GM23338 (cell line): Measurements from ENCODE around the gene APOBEC3B. TPM values are rescaled to one million over a fixed set of nuclear protein-coding genes. Genes with fewer than 3 reads are reported as not detected.

Source experiments
- ATAC-seq: fragments of 200-7000 bp; cut with Tn5 transposase; 3 replicates; pipeline ENCODE4 v1.9.1; 2020
- DNase-seq: peaks from one replicate; pipeline ENCODE4 v3.0.0-alpha.2; 2015; ENCODE audit warnings: low spot score
- H2AFZ ChIP-seq: fragments of 200-600 bp; sonication (generic); 2 replicates; pipeline ENCODE4 v1.8.0; 2016; ENCODE audit warnings: antibody characterized with exemption, mild to moderate bottlenecking, moderate library complexity
- H3F3A ChIP-seq: fragments of 200-600 bp; sonication (generic); replicated peaks from 2 replicates; pipeline ENCODE4 v1.8.0; 2017; ENCODE audit warnings: antibody characterized with exemption, mixed run types, low read depth
- H3K27ac ChIP-seq: fragments of 200-600 bp; sonication (generic); 2 replicates; pipeline ENCODE4 v1.6.1; 2016; ENCODE audit warnings: low read depth
- H3K27me3 ChIP-seq: fragments of 200-600 bp; sonication (generic); 2 replicates; pipeline ENCODE4 v1.8.0; 2016; ENCODE audit warnings: mild to moderate bottlenecking, mixed run types, moderate library complexity; ENCODE audit not compliant: insufficient read depth
- H3K36me3 ChIP-seq: fragments of 200-600 bp; sonication (generic); 2 replicates; pipeline ENCODE4 v1.8.0; 2016; ENCODE audit warnings: mild to moderate bottlenecking; ENCODE audit not compliant: insufficient read depth
- H3K4me1 ChIP-seq: fragments of 200-600 bp; sonication (generic); 2 replicates; pipeline ENCODE4 v1.8.0; 2016; ENCODE audit warnings: mild to moderate bottlenecking, moderate library complexity; ENCODE audit not compliant: insufficient read depth
- H3K4me2 ChIP-seq: fragments of 200-600 bp; sonication (generic); 2 replicates; pipeline ENCODE4 v1.7.1; 2017; ENCODE audit warnings: mixed run types
- H3K4me3 ChIP-seq: fragments of 200-600 bp; sonication (generic); 2 replicates; pipeline ENCODE4 v1.6.1; 2016; ENCODE audit warnings: mixed run types
- H3K79me2 ChIP-seq: fragments of 200-600 bp; sonication (generic); replicated peaks from 2 replicates; pipeline ENCODE4 v1.8.0; 2017; ENCODE audit warnings: mild to moderate bottlenecking; ENCODE audit not compliant: insufficient read depth
- H3K9me2 ChIP-seq: fragments of 200-600 bp; sonication (generic); 2 replicates; pipeline ENCODE4 v1.8.0; 2017; ENCODE audit not compliant: insufficient read depth
- H4K20me1 ChIP-seq: fragments of 200-600 bp; sonication (generic); replicated peaks from 2 replicates; pipeline ENCODE4 v1.8.0; 2017; ENCODE audit warnings: mild to moderate bottlenecking; ENCODE audit not compliant: insufficient read depth
- H3K27ac Mint-ChIP-seq: 2 replicates; pipeline ENCODE4 v1.8.0; 2020; ENCODE audit warnings: inconsistent platforms, mild to moderate bottlenecking, moderate library complexity, mixed read lengths
- H3K27me3 Mint-ChIP-seq: 3 replicates; pipeline ENCODE4 v1.8.0; 2022; ENCODE audit warnings: low read depth, mild to moderate bottlenecking, moderate library complexity, mixed read lengths, inconsistent platforms; ENCODE audit not compliant: insufficient read depth, poor library complexity
- H3K36me3 Mint-ChIP-seq: 3 replicates; pipeline ENCODE4 v1.8.0; 2021; ENCODE audit warnings: low read depth, mild to moderate bottlenecking, inconsistent platforms, moderate library complexity, mixed read lengths
- H3K4me1 Mint-ChIP-seq: 3 replicates; pipeline ENCODE4 v1.8.0; 2020; ENCODE audit warnings: mild to moderate bottlenecking, inconsistent platforms, mixed read lengths
- H3K4me3 Mint-ChIP-seq: 3 replicates; pipeline ENCODE4 v1.8.0; 2021; ENCODE audit warnings: moderate library complexity, mild to moderate bottlenecking, inconsistent platforms, mixed read lengths
- H3K9me3 Mint-ChIP-seq: 3 replicates; pipeline ENCODE4 v1.8.0; 2020; ENCODE audit warnings: moderate library complexity, mild to moderate bottlenecking, inconsistent platforms, mixed read lengths
- CREB1 ChIP-seq: fragments of 250-450 bp; sonication (Bioruptor Pico); IDR thresholded peaks from 2 replicates; pipeline ENCODE4 v1.5.0; 2020; ENCODE audit warnings: low read depth, mild to moderate bottlenecking, moderate library complexity
- JUNB ChIP-seq: IDR thresholded peaks from one replicate; pipeline ENCODE4 v1.6.1; 2016; ENCODE audit warnings: antibody characterized with exemption; ENCODE audit not compliant: unreplicated experiment
- NANOG ChIP-seq: IDR thresholded peaks from 2 replicates; pipeline ENCODE4 v1.6.1; 2016; ENCODE audit warnings: antibody characterized with exemption, borderline replicate concordance
- POLR2AphosphoS5 ChIP-seq: IDR thresholded peaks from 2 replicates; pipeline ENCODE4 v1.6.1; 2016; ENCODE audit warnings: antibody characterized with exemption, low read depth
- STAT1 ChIP-seq: IDR thresholded peaks from one replicate; pipeline ENCODE4 v1.6.1; 2016; ENCODE audit warnings: antibody characterized with exemption; ENCODE audit not compliant: unreplicated experiment
- ZNF114 ChIP-seq: fragments of 250-450 bp; sonication (Bioruptor Pico); IDR thresholded peaks from 2 replicates; pipeline ENCODE4 v1.5.0; 2020; ENCODE audit warnings: mild to moderate bottlenecking, moderate library complexity
- ZNF331 ChIP-seq: fragments of 250-450 bp; sonication (Bioruptor Pico); IDR thresholded peaks from 2 replicates; pipeline ENCODE4 v1.5.0; 2020; ENCODE audit warnings: low read depth, mild to moderate bottlenecking, moderate library complexity
- polyA plus RNA-seq: library from polyadenylated mRNA; unstranded; fragments of >200 nt; fragmentation: Nextera tagmentation; extraction: Ambion mirVana; gene quantifications from 2 replicates; pipeline ENCODE4 v1.2.1, GENCODE V29; 2016
- total RNA-seq: library from RNA; depleted of rRNA; stranded (reverse); fragments of >200 nt; shearing (Covaris generic); gene quantifications from 2 replicates; pipeline ENCODE4 v1.2.3, GENCODE V29; 2014
- TF ChIP-seq, protein P1 (sequence below): fragments of 250-450 bp; sonication (Bioruptor Pico); IDR thresholded peaks from 2 replicates; pipeline ENCODE4 v1.5.0; 2020; ENCODE audit warnings: mild to moderate bottlenecking, moderate library complexity
- TF ChIP-seq, protein P2 (sequence below), 2 experiments: fragments of 200-600 bp in 1 of 2; sonication (generic) in 1 of 2; conservative IDR thresholded peaks; 2 replicates each; pipeline versions ENCODE4 v1.5.1 to v1.6.1; 2016 to 2017; ENCODE audit warnings: antibody characterized with exemption in 2 of 2, low read depth in 2 of 2, mild to moderate bottlenecking in 2 of 2, moderate library complexity in 1 of 2

Gene APOBEC3B
- total and polyA plus RNA-seq, 2 experiments from 2014 or later, result 7.0 to 9.2 TPM

DNA sequence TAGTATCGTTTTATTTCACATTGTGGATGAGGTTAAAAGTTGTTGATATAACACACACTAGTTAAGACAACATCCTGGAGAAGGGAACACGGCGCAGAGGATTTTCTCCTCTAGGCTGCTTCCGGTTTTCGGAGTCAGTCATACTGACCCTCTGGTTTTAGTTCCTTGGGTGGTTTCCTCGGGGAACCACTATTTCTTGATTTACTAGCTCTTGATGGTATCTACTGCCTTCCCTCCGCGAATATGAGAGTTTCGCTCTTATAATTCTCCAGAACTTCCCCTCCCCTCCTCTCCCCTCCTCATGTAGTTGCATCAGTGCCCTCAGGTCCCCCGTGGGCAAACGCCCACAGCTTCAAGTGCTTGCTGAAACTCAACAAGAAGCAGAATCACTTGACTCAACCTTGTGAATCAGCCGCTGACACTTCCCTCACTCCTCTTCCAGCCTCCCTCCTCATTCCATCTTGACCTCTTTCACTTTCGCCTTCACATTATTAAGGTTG, 40.6 kb upstream of the APOBEC3B start:
- Mint-ChIP-seq H3K4me3 (no peak overlapping the region), H3K4me1 (peaks cover 4% of the 10 kb centered on the region; the same call in 1 of the 3 replicates), H3K27ac (no peak overlapping the region), H3K9me3 (no peaks in the 10 kb centered on the region; the same call in 2 of the 3 replicates), H3K27me3 (peaks cover 7% of the 10 kb centered on the region), H3K36me3 (no peaks in the 10 kb centered on the region)
- Histone ChIP-seq H2AFZ (no peak overlapping the region), H3K4me3 (no peak overlapping the region), H3K36me3 (no peaks in the 10 kb centered on the region), H3K4me2 (no peak overlapping the region), H3K4me1 (no peaks in the 10 kb centered on the region), H3K9me2 (no peaks in the 10 kb centered on the region), H3K27ac (no peak overlapping the region), H3K79me2 (no peaks in the 10 kb centered on the region), H3F3A (no peaks in the 10 kb centered on the region), H3K27me3 (no peaks in the 10 kb centered on the region), H4K20me1 (peaks cover 3% of the 10 kb centered on the region; the same call in 1 of the 2 replicates)
- DNase-seq (no peak), ATAC-seq (no peak)
- TF ChIP-seq, protein P1, sequence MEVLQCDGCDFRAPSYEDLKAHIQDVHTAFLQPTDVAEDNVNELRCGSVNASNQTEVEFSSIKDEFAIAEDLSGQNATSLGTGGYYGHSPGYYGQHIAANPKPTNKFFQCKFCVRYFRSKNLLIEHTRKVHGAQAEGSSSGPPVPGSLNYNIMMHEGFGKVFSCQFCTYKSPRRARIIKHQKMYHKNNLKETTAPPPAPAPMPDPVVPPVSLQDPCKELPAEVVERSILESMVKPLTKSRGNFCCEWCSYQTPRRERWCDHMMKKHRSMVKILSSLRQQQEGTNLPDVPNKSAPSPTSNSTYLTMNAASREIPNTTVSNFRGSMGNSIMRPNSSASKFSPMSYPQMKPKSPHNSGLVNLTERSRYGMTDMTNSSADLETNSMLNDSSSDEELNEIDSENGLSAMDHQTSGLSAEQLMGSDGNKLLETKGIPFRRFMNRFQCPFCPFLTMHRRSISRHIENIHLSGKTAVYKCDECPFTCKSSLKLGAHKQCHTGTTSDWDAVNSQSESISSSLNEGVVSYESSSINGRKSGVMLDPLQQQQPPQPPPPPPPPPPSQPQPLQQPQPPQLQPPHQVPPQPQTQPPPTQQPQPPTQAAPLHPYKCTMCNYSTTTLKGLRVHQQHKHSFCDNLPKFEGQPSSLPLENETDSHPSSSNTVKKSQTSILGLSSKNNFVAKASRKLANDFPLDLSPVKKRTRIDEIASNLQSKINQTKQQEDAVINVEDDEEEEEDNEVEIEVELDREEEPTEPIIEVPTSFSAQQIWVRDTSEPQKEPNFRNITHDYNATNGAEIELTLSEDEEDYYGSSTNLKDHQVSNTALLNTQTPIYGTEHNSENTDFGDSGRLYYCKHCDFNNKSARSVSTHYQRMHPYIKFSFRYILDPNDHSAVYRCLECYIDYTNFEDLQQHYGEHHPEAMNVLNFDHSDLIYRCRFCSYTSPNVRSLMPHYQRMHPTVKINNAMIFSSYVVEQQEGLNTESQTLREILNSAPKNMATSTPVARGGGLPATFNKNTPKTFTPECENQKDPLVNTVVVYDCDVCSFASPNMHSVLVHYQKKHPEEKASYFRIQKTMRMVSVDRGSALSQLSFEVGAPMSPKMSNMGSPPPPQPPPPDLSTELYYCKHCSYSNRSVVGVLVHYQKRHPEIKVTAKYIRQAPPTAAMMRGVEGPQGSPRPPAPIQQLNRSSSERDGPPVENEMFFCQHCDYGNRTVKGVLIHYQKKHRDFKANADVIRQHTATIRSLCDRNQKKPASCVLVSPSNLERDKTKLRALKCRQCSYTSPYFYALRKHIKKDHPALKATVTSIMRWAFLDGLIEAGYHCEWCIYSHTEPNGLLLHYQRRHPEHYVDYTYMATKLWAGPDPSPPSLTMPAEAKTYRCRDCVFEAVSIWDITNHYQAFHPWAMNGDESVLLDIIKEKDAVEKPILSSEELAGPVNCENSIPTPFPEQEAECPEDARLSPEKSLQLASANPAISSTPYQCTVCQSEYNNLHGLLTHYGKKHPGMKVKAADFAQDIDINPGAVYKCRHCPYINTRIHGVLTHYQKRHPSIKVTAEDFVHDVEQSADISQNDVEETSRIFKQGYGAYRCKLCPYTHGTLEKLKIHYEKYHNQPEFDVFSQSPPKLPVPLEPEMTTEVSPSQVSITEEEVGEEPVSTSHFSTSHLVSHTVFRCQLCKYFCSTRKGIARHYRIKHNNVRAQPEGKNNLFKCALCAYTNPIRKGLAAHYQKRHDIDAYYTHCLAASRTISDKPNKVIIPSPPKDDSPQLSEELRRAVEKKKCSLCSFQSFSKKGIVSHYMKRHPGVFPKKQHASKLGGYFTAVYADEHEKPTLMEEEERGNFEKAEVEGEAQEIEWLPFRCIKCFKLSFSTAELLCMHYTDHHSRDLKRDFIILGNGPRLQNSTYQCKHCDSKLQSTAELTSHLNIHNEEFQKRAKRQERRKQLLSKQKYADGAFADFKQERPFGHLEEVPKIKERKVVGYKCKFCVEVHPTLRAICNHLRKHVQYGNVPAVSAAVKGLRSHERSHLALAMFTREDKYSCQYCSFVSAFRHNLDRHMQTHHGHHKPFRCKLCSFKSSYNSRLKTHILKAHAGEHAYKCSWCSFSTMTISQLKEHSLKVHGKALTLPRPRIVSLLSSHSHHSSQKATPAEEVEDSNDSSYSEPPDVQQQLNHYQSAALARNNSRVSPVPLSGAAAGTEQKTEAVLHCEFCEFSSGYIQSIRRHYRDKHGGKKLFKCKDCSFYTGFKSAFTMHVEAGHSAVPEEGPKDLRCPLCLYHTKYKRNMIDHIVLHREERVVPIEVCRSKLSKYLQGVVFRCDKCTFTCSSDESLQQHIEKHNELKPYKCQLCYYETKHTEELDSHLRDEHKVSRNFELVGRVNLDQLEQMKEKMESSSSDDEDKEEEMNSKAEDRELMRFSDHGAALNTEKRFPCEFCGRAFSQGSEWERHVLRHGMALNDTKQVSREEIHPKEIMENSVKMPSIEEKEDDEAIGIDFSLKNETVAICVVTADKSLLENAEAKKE (CRISPR knock-in tag), result no peak
- TF ChIP-seq STAT1 (no peak), CREB1 (CRISPR knock-in tag) (no peak), POLR2AphosphoS5 (no peak), ZNF331 (CRISPR knock-in tag) (no peak), ZNF114 (no peak), NANOG (no peak), JUNB (no peak)
- TF ChIP-seq, protein P2, sequence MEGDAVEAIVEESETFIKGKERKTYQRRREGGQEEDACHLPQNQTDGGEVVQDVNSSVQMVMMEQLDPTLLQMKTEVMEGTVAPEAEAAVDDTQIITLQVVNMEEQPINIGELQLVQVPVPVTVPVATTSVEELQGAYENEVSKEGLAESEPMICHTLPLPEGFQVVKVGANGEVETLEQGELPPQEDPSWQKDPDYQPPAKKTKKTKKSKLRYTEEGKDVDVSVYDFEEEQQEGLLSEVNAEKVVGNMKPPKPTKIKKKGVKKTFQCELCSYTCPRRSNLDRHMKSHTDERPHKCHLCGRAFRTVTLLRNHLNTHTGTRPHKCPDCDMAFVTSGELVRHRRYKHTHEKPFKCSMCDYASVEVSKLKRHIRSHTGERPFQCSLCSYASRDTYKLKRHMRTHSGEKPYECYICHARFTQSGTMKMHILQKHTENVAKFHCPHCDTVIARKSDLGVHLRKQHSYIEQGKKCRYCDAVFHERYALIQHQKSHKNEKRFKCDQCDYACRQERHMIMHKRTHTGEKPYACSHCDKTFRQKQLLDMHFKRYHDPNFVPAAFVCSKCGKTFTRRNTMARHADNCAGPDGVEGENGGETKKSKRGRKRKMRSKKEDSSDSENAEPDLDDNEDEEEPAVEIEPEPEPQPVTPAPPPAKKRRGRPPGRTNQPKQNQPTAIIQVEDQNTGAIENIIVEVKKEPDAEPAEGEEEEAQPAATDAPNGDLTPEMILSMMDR (conservative IDR thresholded peaks at IDR 0.05; ENCODE audit: low read depth in 2 of 2), result no peak
